ENCODE measurements around the gene CELSR1. TPM values are rescaled to one million over a fixed set of nuclear protein-coding genes. Genes with fewer than 3 reads are reported as not detected.
A peak's percentile ranks its signal among the peaks of the same experiment; 100 is the strongest.

Gene CELSR1
- total and polyA plus RNA-seq, 2 of the 13 experiments (the other 11 are each of a cell fraction or from before 2014, with no cell fraction given): 0.78 to 1.8 TPM

DNA sequence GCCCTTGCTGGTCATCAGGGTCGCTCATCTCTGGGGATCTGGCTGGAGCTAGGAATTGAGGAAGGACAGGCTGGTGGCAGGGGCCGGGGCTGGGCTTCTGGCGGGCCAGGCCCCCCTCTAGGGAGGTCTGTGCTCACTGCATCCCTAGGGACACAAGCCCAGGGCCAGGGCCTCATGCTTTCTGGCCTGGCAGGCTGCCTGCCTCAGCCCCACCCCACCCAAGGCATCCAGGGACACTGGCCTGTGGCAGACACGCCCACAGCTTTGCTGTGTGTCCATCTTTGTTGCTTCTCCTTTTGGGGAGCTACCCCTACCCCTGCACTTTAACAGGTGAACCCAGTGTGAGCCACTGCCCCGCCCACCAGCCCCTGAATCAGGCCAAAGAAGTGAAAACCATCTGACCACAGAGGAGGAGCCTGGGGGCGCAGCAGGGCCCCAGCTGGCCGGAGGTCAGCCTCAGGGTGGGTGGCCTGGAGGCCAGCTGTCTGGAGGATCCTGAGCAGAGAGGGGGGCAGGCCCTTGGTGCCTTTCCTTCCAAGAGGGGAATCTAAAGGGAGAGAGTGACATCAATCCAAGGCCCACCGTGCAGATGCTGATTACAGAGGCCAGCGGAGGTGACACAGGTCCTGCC is 26.8 kb upstream of the CELSR1 start (continued):
- TF ChIP-seq MLXIP (CRISPR knock-in tag; IDR thresholded peaks at IDR 0.05; ENCODE audit: borderline replicate concordance) (no peak), ZNF326 (CRISPR knock-in tag; IDR thresholded peaks at IDR 0.05; ENCODE audit: borderline replicate concordance) (no peak), AHR (CRISPR knock-in tag; IDR thresholded peaks at IDR 0.05) (0 out of 2 replicates have a peak, but pooled peaks have one; percentile 8), TFAP4 (IDR thresholded peaks at IDR 0.05; ENCODE audit: borderline replicate concordance, low read depth) (peak; percentile 35; the same call in 1 of the 2 replicates), ARNTL (CRISPR knock-in tag; IDR thresholded peaks at IDR 0.05) (0 out of 2 replicates have a peak, but pooled peaks have one; percentile 8), ZNF230 (CRISPR knock-in tag; IDR thresholded peaks at IDR 0.05) (0 out of 2 replicates have a peak, but pooled peaks have one; percentile 24), TCF7L2 (IDR thresholded peaks at IDR 0.05; ENCODE audit: low read depth, low read length) (no peak), ZNF547 (CRISPR knock-in tag; IDR thresholded peaks at IDR 0.05) (peak; percentile 31; the same call in 1 of the 2 replicates), ZNF691 (CRISPR knock-in tag; IDR thresholded peaks at IDR 0.05; ENCODE audit: borderline replicate concordance, low read depth) (0 out of 2 replicates have a peak, but pooled peaks have one; percentile 4), ZNF761 (CRISPR knock-in tag; conservative IDR thresholded peaks at IDR 0.05) (0 out of 2 replicates have a peak, but pooled peaks have one; percentile 12), PAX8 (CRISPR knock-in tag; IDR thresholded peaks at IDR 0.05; ENCODE audit: borderline replicate concordance) (0 out of 2 replicates have a peak, but pooled peaks have one; percentile 59), TAF15 (IDR thresholded peaks at IDR 0.05; ENCODE audit: low read depth, low read length, poor library complexity, severe bottlenecking) (no peak)
- TF ChIP-seq, protein P1, sequence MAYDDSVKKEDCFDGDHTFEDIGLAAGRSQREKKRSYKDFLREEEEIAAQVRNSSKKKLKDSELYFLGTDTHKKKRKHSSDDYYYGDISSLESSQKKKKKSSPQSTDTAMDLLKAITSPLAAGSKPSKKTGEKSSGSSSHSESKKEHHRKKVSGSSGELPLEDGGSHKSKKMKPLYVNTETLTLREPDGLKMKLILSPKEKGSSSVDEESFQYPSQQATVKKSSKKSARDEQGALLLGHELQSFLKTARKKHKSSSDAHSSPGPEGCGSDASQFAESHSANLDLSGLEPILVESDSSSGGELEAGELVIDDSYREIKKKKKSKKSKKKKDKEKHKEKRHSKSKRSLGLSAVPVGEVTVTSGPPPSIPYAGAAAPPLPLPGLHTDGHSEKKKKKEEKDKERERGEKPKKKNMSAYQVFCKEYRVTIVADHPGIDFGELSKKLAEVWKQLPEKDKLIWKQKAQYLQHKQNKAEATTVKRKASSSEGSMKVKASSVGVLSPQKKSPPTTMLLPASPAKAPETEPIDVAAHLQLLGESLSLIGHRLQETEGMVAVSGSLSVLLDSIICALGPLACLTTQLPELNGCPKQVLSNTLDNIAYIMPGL (CRISPR knock-in tag; IDR thresholded peaks at IDR 0.05; ENCODE audit: borderline replicate concordance in 1 of 2, low read depth in 1 of 2): peak in 1 of 2 experiments; percentile 7; a peak in 1 of 4 replicates
- TF ChIP-seq, protein P2, sequence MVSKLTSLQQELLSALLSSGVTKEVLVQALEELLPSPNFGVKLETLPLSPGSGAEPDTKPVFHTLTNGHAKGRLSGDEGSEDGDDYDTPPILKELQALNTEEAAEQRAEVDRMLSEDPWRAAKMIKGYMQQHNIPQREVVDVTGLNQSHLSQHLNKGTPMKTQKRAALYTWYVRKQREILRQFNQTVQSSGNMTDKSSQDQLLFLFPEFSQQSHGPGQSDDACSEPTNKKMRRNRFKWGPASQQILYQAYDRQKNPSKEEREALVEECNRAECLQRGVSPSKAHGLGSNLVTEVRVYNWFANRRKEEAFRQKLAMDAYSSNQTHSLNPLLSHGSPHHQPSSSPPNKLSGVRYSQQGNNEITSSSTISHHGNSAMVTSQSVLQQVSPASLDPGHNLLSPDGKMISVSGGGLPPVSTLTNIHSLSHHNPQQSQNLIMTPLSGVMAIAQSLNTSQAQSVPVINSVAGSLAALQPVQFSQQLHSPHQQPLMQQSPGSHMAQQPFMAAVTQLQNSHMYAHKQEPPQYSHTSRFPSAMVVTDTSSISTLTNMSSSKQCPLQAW (CRISPR knock-in tag; IDR thresholded peaks at IDR 0.05): 0 out of 2 replicates have a peak, but pooled peaks have one; percentile 1
